Neural crest cell (in vitro differentiated cells): Measurements from ENCODE around the gene ARHGEF17. TPM values are rescaled to one million over a fixed set of nuclear protein-coding genes. Genes with fewer than 3 reads are reported as not detected.
A peak's percentile ranks its signal among the peaks of the same experiment; 100 is the strongest.

Experiments
- DNase-seq: peaks from one replicate; pipeline ENCODE4 v3.0.0; 2021; ENCODE audit warnings: low read depth, mixed read lengths, low spot score
- H3K27ac Mint-ChIP-seq: one replicate; pipeline ENCODE4 v1.8.0; 2021; ENCODE audit warnings: mild to moderate bottlenecking, mixed read lengths; ENCODE audit not compliant: unreplicated experiment
- H3K27me3 Mint-ChIP-seq: 2 replicates; pipeline ENCODE4 v1.8.0; 2021; ENCODE audit warnings: low read depth, mild to moderate bottlenecking, mixed read lengths
- H3K36me3 Mint-ChIP-seq: 2 replicates; pipeline ENCODE4 v1.8.0; 2021; ENCODE audit warnings: low read depth, mild to moderate bottlenecking, mixed read lengths
- H3K4me1 Mint-ChIP-seq: 2 replicates; pipeline ENCODE4 v1.8.0; 2021; ENCODE audit warnings: mixed read lengths
- H3K4me3 Mint-ChIP-seq: one replicate; pipeline ENCODE4 v1.8.0; 2021; ENCODE audit warnings: mild to moderate bottlenecking, mixed read lengths
- H3K9me3 Mint-ChIP-seq: 2 replicates; pipeline ENCODE4 v1.8.0; 2021; ENCODE audit warnings: mixed read lengths
- CTCF ChIP-seq: fragments of 200-600 bp; sonication (generic); conservative IDR thresholded peaks from 2 replicates; pipeline ENCODE4 v1.5.0; 2021; ENCODE audit warnings: antibody characterized with exemption, mild to moderate bottlenecking
- total RNA-seq: library from RNA; stranded (reverse); gene quantifications from 2 replicates; pipeline ENCODE4 v1.2.1, GENCODE V29; 2021

Gene ARHGEF17
- total RNA-seq, 1 donor from 2014 or later = 55.7 TPM

GRCh38 chr11:73396251-73396930 lies 88.3 kb downstream of the ARHGEF17 start:
- Mint-ChIP-seq H3K4me3 (peak overlapping the region; percentile 49), H3K27me3 (peaks cover 3% of the 10 kb centered on the region), H3K9me3 (no peaks in the 10 kb centered on the region), H3K36me3 (peaks cover 3% of the 10 kb centered on the region), H3K27ac (no peak overlapping the region), H3K4me1 (peaks cover 14% of the 10 kb centered on the region)
- no peak for DNase-seq
- TF ChIP-seq CTCF = no peak

- H3K9me3 Mint-ChIP-seq = no peaks in the 10 kb centered on the region
- no peak for TF ChIP-seq CTCF
- peaks cover 3% of the 10 kb centered on the region for H3K36me3 Mint-ChIP-seq
- peaks cover 3% of the 10 kb centered on the region for H3K27me3 Mint-ChIP-seq
- no peak for DNase-seq
- no peak overlapping the region for H3K27ac Mint-ChIP-seq
- peak overlapping the region; percentile 24 for H3K4me3 Mint-ChIP-seq
- peaks cover 14% of the 10 kb centered on the region for H3K4me1 Mint-ChIP-seq
Measured at GRCh38 chr11:73396985-73397384, 88.9 kb downstream of the ARHGEF17 start.

GRCh38 chr11:73397468-73398131 lies 89.5 kb downstream of the ARHGEF17 start:
- H3K4me1 Mint-ChIP-seq = peaks cover 14% of the 10 kb centered on the region
- DNase-seq = no peak
- H3K27ac Mint-ChIP-seq = no peak overlapping the region
- H3K4me3 Mint-ChIP-seq = peak overlapping the region; percentile 24
- no peaks in the 10 kb centered on the region for H3K9me3 Mint-ChIP-seq
- TF ChIP-seq CTCF = no peak
- H3K27me3 Mint-ChIP-seq = peaks cover 3% of the 10 kb centered on the region
- peaks cover 3% of the 10 kb centered on the region for H3K36me3 Mint-ChIP-seq

GRCh38 chr11:73398132-73398526 lies 90.1 kb downstream of the ARHGEF17 start:
- Mint-ChIP-seq H3K4me1 (peaks cover 14% of the 10 kb centered on the region), H3K36me3 (peaks cover 3% of the 10 kb centered on the region), H3K4me3 (no peak overlapping the region), H3K9me3 (no peaks in the 10 kb centered on the region), H3K27ac (no peak overlapping the region), H3K27me3 (peaks cover 3% of the 10 kb centered on the region)
- DNase-seq = no peak
- TF ChIP-seq CTCF = no peak

GRCh38 chr11:73398721-73399120 lies 90.6 kb downstream of the ARHGEF17 start:
- Mint-ChIP-seq H3K27ac (no peak overlapping the region), H3K27me3 (no peaks in the 10 kb centered on the region), H3K4me3 (no peak overlapping the region), H3K36me3 (no peaks in the 10 kb centered on the region), H3K4me1 (peaks cover 14% of the 10 kb centered on the region), H3K9me3 (no peaks in the 10 kb centered on the region)
- no peak for DNase-seq
- TF ChIP-seq CTCF = no peak
